SK-N-SH (cell line): ENCODE data around the gene TSPAN3. TPM values are rescaled to one million over a fixed set of nuclear protein-coding genes. Genes with fewer than 3 reads are reported as not detected.

Experiments
- CTCF ChIA-PET: fragments of 300-600, 350-600 bp; formaldehyde crosslinking; extraction: SDS; loops from one replicate; lab custom pipeline; 2021; lab: Yijun Ruan, JAX
- POLR2A ChIA-PET: fragments of 350-600 bp; sonication (Branson Sonifier 250); formaldehyde crosslinking; extraction: SDS; loops from one replicate; lab custom pipeline; 2020; ENCODE audit warnings: antibody characterized with exemption, inconsistent platforms; lab: Yijun Ruan, JAX
- DNase-seq: peaks from one replicate; pipeline ENCODE4 v3.0.0; 2012
- H2AFZ ChIP-seq: fragments of 200-600 bp; sonication (generic); 2 replicates; pipeline ENCODE4 v1.8.1; 2016; ENCODE audit warnings: antibody characterized with exemption, mild to moderate bottlenecking, low read depth
- H3F3A ChIP-seq: fragments of 200-600 bp; sonication (generic); replicated peaks from 2 replicates; pipeline ENCODE3; 2016; ENCODE audit warnings: antibody characterized with exemption, mild to moderate bottlenecking; ENCODE audit not compliant: insufficient read depth
- H3K27ac ChIP-seq, 2 experiments: fragments of 200-500 bp in 1 of 2; fragments of 200-600 bp in 1 of 2; sonication (Bioruptor generic) in 1 of 2; sonication (generic), shearing (Covaris generic) in 1 of 2; 2 replicates each; pipeline versions ENCODE4 v1.5.1 to v1.6.1; 2014 to 2016; ENCODE audit warnings: low read depth in 2 of 2, inconsistent platforms in 1 of 2, low read length in 1 of 2, mild to moderate bottlenecking in 1 of 2, mixed read lengths in 1 of 2
- H3K27me3 ChIP-seq: fragments of 200-600 bp; sonication (generic), shearing (Covaris generic); 2 replicates; pipeline ENCODE4 v1.6.1; 2016; ENCODE audit warnings: mixed run types; ENCODE audit not compliant: insufficient read depth
- H3K36me3 ChIP-seq, 2 experiments: fragments of 200-500 bp in 1 of 2; fragments of 200-600 bp in 1 of 2; sonication (Bioruptor generic) in 1 of 2; sonication (generic) in 1 of 2; replicated peaks in 1 of 2; 2 replicates each; pipeline versions ENCODE3 to v1.5.1; 2014 to 2016; ENCODE audit warnings: low read length in 1 of 2, mild to moderate bottlenecking in 1 of 2; ENCODE audit not compliant: insufficient read depth in 2 of 2, control insufficient read depth in 1 of 2
- H3K4me1 ChIP-seq, 2 experiments: fragments of 200-500 bp in 1 of 2; fragments of 200-600 bp in 1 of 2; sonication (Bioruptor generic) in 1 of 2; sonication (generic), shearing (Covaris generic) in 1 of 2; 2 replicates each; pipeline versions ENCODE4 v1.5.1 to v1.6.1; 2014 to 2016; ENCODE audit warnings: low read depth in 1 of 2, low read length in 1 of 2, mixed run types in 1 of 2; ENCODE audit not compliant: insufficient read depth in 2 of 2, control insufficient read depth in 1 of 2
- H3K4me2 ChIP-seq: fragments of 200-600 bp; sonication (generic), shearing (Covaris generic); 2 replicates; pipeline ENCODE4 v1.6.1; 2017; ENCODE audit warnings: mixed run types
- H3K4me3 ChIP-seq, 2 experiments: fragments of 200-500 bp in 1 of 2; fragments of 200-600 bp in 1 of 2; sonication (Bioruptor generic) in 1 of 2; sonication (generic), shearing (Covaris generic) in 1 of 2; 2 replicates each; pipeline versions ENCODE4 v1.5.1 to v1.8.1; 2014 to 2016; ENCODE audit warnings: low read depth in 2 of 2, inconsistent platforms in 1 of 2, low read length in 1 of 2, mild to moderate bottlenecking in 1 of 2, mixed read lengths in 1 of 2, moderate library complexity in 1 of 2
- H3K79me2 ChIP-seq: fragments of 200-600 bp; sonication (generic); 2 replicates; pipeline ENCODE4 v1.8.1; 2017; ENCODE audit warnings: mild to moderate bottlenecking; ENCODE audit not compliant: insufficient read depth
- H3K9ac ChIP-seq: fragments of 200-600 bp; sonication (generic); 2 replicates; pipeline ENCODE4 v1.6.1; 2017; ENCODE audit warnings: mixed run types
- H3K9me2 ChIP-seq: fragments of 200-600 bp; sonication (generic); 2 replicates; pipeline ENCODE4 v1.6.1; 2017; ENCODE audit warnings: mixed run types
- H3K9me3 ChIP-seq: fragments of 200-600 bp; sonication (generic); 2 replicates; pipeline ENCODE4 v1.6.1; 2017; ENCODE audit warnings: mixed run types, mild to moderate bottlenecking, moderate library complexity
- H4K20me1 ChIP-seq: fragments of 200-600 bp; sonication (generic); 2 replicates; pipeline ENCODE4 v1.6.1; 2017; ENCODE audit warnings: mild to moderate bottlenecking, mixed run types; ENCODE audit not compliant: insufficient read depth
- CTCF ChIP-seq: fragments of 200-600 bp; sonication (generic); IDR thresholded peaks from 2 replicates; pipeline ENCODE4 v1.6.1; 2017; ENCODE audit warnings: antibody characterized with exemption, mild to moderate bottlenecking, moderate library complexity
- EZH2phosphoT487 ChIP-seq: fragments of 200-600 bp; sonication (generic); IDR thresholded peaks from 2 replicates; pipeline ENCODE4 v1.6.1; 2017; ENCODE audit warnings: low read depth, mixed run types, mild to moderate bottlenecking, antibody characterized with exemption, moderate library complexity, borderline replicate concordance
- FOXJ3 ChIP-seq: sonication (generic); formaldehyde crosslinking; IDR thresholded peaks from 2 replicates; pipeline ENCODE4 v1.5.1; 2020; ENCODE audit warnings: mild to moderate bottlenecking, missing genetic modification reagents
- GABPA ChIP-seq: IDR thresholded peaks from 2 replicates; pipeline ENCODE4 v1.4.0; 2012; ENCODE audit warnings: low read depth, mild to moderate bottlenecking
- GATA2 ChIP-seq: sonication (generic); formaldehyde crosslinking; IDR thresholded peaks from 2 replicates; pipeline ENCODE4 v1.5.0; 2020; ENCODE audit warnings: mild to moderate bottlenecking, missing genetic modification reagents
- JUND ChIP-seq: IDR thresholded peaks from 2 replicates; pipeline ENCODE4 v1.4.0; 2012
- MEF2A ChIP-seq: IDR thresholded peaks from 2 replicates; pipeline ENCODE4 v1.4.0; 2012; ENCODE audit warnings: low read depth, borderline replicate concordance
- PBX3 ChIP-seq: IDR thresholded peaks from 2 replicates; pipeline ENCODE4; 2012
- POLR2AphosphoS5 ChIP-seq: IDR thresholded peaks from 2 replicates; pipeline ENCODE4 v1.6.1; 2012; ENCODE audit warnings: low read depth, low read length
- TAF1 ChIP-seq: IDR thresholded peaks from 2 replicates; pipeline ENCODE4 v1.6.1; 2012; ENCODE audit warnings: low read depth, mild to moderate bottlenecking, low read length, moderate library complexity, borderline replicate concordance
- TEAD4 ChIP-seq: IDR thresholded peaks from 2 replicates; pipeline ENCODE4 v1.4.0; 2012; ENCODE audit warnings: mild to moderate bottlenecking, borderline replicate concordance; ENCODE audit not compliant: insufficient read depth
- WGBS: methylation state at CpG from one replicate; pipeline ENCODE4 v1.1.6; 2017; ENCODE audit warnings: low lambda C conversion rate; 5-methylcytosine and 5-hydroxymethylcytosine counted together
- polyA plus RNA-seq, 3 experiments: library from polyadenylated mRNA; depleted of rRNA; stranded (reverse); fragments of >200 nt; gene quantifications; 2 replicates each; pipeline ENCODE4 v1.2.3, GENCODE V29; 2012
- TF ChIP-seq, protein P1 (sequence below): fragments of 150-350 bp; IDR thresholded peaks from 2 replicates; pipeline ENCODE4 v1.6.1; 2017; ENCODE audit warnings: antibody characterized with exemption, low read length, low read depth, borderline replicate concordance

The TSPAN3 gene
- polyA plus RNA-seq, 1 of the 3 experiments (the other 2 are of a cell fraction) = 409 TPM

- H3K27ac ChIP-seq = no peak overlapping the region
- no peak overlapping the region for H3K4me3 ChIP-seq
- H3K79me2 ChIP-seq = peaks cover 11% of the 10 kb centered on the region
- no peaks in the 10 kb centered on the region for H3K9me3 ChIP-seq
- H2AFZ ChIP-seq = no peak overlapping the region
- TF ChIP-seq POLR2AphosphoS5 = no peak
- TF ChIP-seq FOXJ3 (CRISPR knock-in tag) = no peak
- TF ChIP-seq CTCF = no peak
- no peak for TF ChIP-seq GABPA
- no peak for TF ChIP-seq JUND
- no peak for TF ChIP-seq EZH2phosphoT487
- TF ChIP-seq MEF2A = no peak
- TF ChIP-seq, protein P1, sequence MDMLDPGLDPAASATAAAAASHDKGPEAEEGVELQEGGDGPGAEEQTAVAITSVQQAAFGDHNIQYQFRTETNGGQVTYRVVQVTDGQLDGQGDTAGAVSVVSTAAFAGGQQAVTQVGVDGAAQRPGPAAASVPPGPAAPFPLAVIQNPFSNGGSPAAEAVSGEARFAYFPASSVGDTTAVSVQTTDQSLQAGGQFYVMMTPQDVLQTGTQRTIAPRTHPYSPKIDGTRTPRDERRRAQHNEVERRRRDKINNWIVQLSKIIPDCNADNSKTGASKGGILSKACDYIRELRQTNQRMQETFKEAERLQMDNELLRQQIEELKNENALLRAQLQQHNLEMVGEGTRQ = no peak
- TF ChIP-seq TEAD4 = no peak
- TF ChIP-seq GATA2 (CRISPR knock-in tag) = no peak
- no peak for TF ChIP-seq TAF1
- no peak for TF ChIP-seq PBX3
- ChIA-PET CTCF (no interaction called here), POLR2A (no interaction called here)
- 61% methylated on average over 2 of the region's 2 CpGs for WGBS
- no peak for DNase-seq
- H3K9ac ChIP-seq = no peak overlapping the region
- no peaks in the 10 kb centered on the region for H3K27me3 ChIP-seq
- no peak overlapping the region for H3K4me2 ChIP-seq
- H3K36me3 ChIP-seq = peaks cover 0 to 3% of the 10 kb centered on the region in 2 experiments
- H3K4me1 ChIP-seq = peaks cover 0 to 10% of the 10 kb centered on the region in 2 experiments; a peak in 3 of 4 replicates
- peaks cover 10% of the 10 kb centered on the region for H4K20me1 ChIP-seq
- no peaks in the 10 kb centered on the region for H3K9me2 ChIP-seq
- H3F3A ChIP-seq = peaks cover 5% of the 10 kb centered on the region
Measured at GRCh38 chr15:77074350-77074749, 3.4 kb upstream of the TSPAN3 start.
